Gastroesophageal sphincter (tissue), 4 donors: ENCODE measurements around the gene C7. TPM values are rescaled to one million over a fixed set of nuclear protein-coding genes. Genes with fewer than 3 reads are reported as not detected.

Experiments
- ATAC-seq: fragments of 150-250 bp; one replicate; pipeline ENCODE4 v1.9.1; 2016; ENCODE audit warnings: mild to moderate bottlenecking, moderate library complexity
- H3K27ac ChIP-seq, 4 donors: fragments of 200-600 bp; sonication (generic) in 3 of 4; 1 replicate in 3 of 4; 2 replicates in 1 of 4; pipeline ENCODE4 v1.5.1; 2016 to 2019
- H3K27me3 ChIP-seq: fragments of 200-600 bp; sonication (generic); one replicate; pipeline ENCODE4 v1.5.1; 2019
- H3K36me3 ChIP-seq, 2 donors: fragments of 200-600 bp; sonication (generic); one replicate each; pipeline ENCODE4 v1.5.1; 2019; ENCODE audit warnings: control low read depth in 1 of 2
- H3K4me1 ChIP-seq, 3 donors: fragments of 200-600 bp; sonication (generic); 1 replicate in 2 of 3; 2 replicates in 1 of 3; pipeline ENCODE4 v1.5.1; 2016 to 2019; ENCODE audit warnings: control low read depth in 2 of 3
- H3K4me3 ChIP-seq, 2 donors: fragments of 200-600 bp; sonication (generic); one replicate each; pipeline ENCODE4 v1.5.1; 2019; ENCODE audit warnings: mild to moderate bottlenecking in 1 of 2, moderate library complexity in 1 of 2
- H3K9me3 ChIP-seq, 3 donors: fragments of 200-600 bp; sonication (generic); one replicate each; pipeline ENCODE4 v1.5.1; 2017 to 2019; ENCODE audit warnings: control low read depth in 2 of 3
- EP300 ChIP-seq: sonication (generic); formaldehyde crosslinking; IDR thresholded peaks from one replicate; pipeline ENCODE4 v1.6.1; 2017; ENCODE audit warnings: antibody characterized with exemption, mild to moderate bottlenecking
- POLR2A ChIP-seq, 2 donors: fragments of 450-650 bp; IDR thresholded peaks; one replicate each; pipeline ENCODE4 v1.6.1; 2017; ENCODE audit warnings: antibody characterized with exemption in 2 of 2, mild to moderate bottlenecking in 2 of 2, moderate library complexity in 1 of 2
- POLR2AphosphoS5 ChIP-seq: sonication (generic); formaldehyde crosslinking; IDR thresholded peaks from one replicate; pipeline ENCODE4 v1.6.1; 2017; ENCODE audit warnings: antibody characterized with exemption
- WGBS, 2 donors: methylation state at CpG; one replicate each; pipeline ENCODE4 v1.1.5; 2018; ENCODE audit warnings: low coverage in 1 of 2; 5-methylcytosine and 5-hydroxymethylcytosine counted together
- total RNA-seq, 4 donors: library from RNA; depleted of rRNA; stranded (reverse); fragments of >200 nt; gene quantifications; one replicate each; pipeline ENCODE4 v1.1.0, GENCODE V29; 2016
- TF ChIP-seq, protein P1 (sequence below), 4 experiments: fragments of 200-600 bp in 2 of 4; fragments of 450-650 bp in 2 of 4; sonication (generic) in 1 of 4; IDR thresholded peaks; one replicate each; pipeline ENCODE4 v1.5.1; 2017 to 2019; ENCODE audit warnings: antibody characterized with exemption in 4 of 4, mild to moderate bottlenecking in 2 of 4, moderate library complexity in 2 of 4

C7 gene
- total RNA-seq, 4 donors from 2014 or later = 396 to 929 (median 694) TPM

DNA sequence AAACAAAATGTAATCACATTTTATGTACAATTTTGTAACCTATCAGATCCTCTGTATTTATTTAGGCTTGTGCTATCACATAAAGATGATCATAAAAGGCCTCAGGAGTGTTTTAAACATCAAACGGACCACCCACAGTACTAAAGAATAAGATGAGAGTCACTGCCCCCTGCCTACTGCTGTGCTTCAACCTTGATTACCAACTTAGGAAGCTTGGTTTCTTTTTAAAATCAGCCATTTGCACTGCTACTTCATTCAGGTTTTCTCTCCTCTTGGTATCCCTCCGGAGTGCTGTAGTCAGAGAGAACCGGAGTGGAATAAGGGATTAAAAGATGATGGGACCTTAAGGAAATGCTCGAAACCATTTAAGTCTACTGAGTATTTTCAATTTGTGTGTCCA, 6.9 kb downstream of the C7 start:
- ATAC-seq = no peak
- TF ChIP-seq EP300 = no peak
- TF ChIP-seq, protein P1, sequence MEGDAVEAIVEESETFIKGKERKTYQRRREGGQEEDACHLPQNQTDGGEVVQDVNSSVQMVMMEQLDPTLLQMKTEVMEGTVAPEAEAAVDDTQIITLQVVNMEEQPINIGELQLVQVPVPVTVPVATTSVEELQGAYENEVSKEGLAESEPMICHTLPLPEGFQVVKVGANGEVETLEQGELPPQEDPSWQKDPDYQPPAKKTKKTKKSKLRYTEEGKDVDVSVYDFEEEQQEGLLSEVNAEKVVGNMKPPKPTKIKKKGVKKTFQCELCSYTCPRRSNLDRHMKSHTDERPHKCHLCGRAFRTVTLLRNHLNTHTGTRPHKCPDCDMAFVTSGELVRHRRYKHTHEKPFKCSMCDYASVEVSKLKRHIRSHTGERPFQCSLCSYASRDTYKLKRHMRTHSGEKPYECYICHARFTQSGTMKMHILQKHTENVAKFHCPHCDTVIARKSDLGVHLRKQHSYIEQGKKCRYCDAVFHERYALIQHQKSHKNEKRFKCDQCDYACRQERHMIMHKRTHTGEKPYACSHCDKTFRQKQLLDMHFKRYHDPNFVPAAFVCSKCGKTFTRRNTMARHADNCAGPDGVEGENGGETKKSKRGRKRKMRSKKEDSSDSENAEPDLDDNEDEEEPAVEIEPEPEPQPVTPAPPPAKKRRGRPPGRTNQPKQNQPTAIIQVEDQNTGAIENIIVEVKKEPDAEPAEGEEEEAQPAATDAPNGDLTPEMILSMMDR (IDR thresholded peaks at IDR 0.05) = no peak
- TF ChIP-seq POLR2AphosphoS5 = no peak
- Histone ChIP-seq H3K27ac (no peak overlapping the region), H3K27me3 (no peaks in the 10 kb centered on the region), H3K36me3 (no peaks in the 10 kb centered on the region), H3K9me3 (peaks cover 0 to 9% (median 0%) of the 10 kb centered on the region in 3 donors), H3K4me1 (no peaks in the 10 kb centered on the region), H3K4me3 (no peak overlapping the region)
- WGBS, 2 donors = 49 to 54% methylated on average over 3 to 4 of the region's 4 CpGs

DNA sequence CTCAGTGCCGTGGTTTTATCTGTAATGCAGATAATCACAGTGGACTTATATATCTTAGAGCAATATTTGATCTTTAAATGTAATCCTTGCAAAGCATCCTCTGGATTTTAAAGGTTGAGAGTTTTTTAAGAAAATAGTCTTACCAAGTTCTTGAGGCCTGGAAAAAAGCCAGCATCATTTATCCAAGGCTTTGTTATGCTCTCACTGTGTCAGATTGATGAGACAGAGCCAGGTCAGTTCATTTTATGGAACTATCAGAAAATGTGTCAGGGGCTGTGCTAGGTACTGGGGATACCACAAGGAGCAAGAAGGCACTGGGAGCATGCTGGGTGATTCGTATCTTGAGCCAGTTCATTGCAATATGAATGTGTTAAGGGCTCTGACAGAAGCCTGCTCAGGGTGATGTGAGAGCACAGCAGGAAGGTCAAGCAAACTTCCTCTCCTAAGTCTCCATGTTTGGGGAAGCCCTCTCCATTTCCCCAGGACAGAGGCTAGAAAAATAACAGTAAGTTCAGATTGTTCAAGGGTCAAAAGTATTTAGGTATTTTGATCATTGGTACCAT, 19.7 kb downstream of the C7 start:
- Histone ChIP-seq H3K9me3 (peaks cover 0 to 37% (median 0%) of the 10 kb centered on the region in 3 donors), H3K36me3 (peaks cover 0 to 5% of the 10 kb centered on the region in 2 donors), H3K4me3 (no peak overlapping the region), H3K27ac (no peak overlapping the region), H3K27me3 (no peaks in the 10 kb centered on the region), H3K4me1 (no peaks in the 10 kb centered on the region)
- 29 to 63% methylated on average over 1 to 2 of the region's 2 CpGs for WGBS, 2 donors
- ATAC-seq = no peak
- TF ChIP-seq POLR2A (IDR thresholded peaks at IDR 0.05) = no peak
- TF ChIP-seq, protein P1 (IDR thresholded peaks at IDR 0.05) = no peak
- TF ChIP-seq EP300 = no peak
- no peak for TF ChIP-seq POLR2AphosphoS5

DNA sequence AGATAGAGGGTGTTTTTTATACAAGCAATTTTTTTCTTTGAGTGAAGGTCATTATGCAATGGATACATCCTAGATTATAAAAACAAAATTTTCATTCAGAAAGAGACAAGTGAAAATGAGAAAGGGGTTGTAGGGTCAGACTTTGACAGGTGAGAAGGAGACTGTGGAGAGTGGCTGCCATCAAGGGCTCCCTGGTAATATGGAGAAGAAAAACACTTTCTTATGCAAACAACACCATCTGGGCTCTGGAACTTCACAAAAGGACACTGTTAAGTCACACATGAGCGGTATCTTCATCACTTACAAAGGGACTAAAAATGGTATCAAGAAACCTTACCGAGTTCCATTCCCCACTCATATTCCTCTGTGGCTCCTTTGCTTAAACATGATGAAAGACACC, 23.5 kb downstream of the C7 start:
- no peak for ATAC-seq
- Histone ChIP-seq H3K4me1 (no peaks in the 10 kb centered on the region), H3K4me3 (no peak overlapping the region), H3K9me3 (no peaks in the 10 kb centered on the region), H3K27ac (no peak overlapping the region), H3K27me3 (no peaks in the 10 kb centered on the region), H3K36me3 (no peaks in the 10 kb centered on the region)
- TF ChIP-seq POLR2A (IDR thresholded peaks at IDR 0.05) (no peak), EP300 (no peak), POLR2AphosphoS5 (no peak)
- TF ChIP-seq, protein P1 (IDR thresholded peaks at IDR 0.05) = no peak
- 48 to 54% methylated on average over 2 of the region's 2 CpGs for WGBS, 2 donors

DNA sequence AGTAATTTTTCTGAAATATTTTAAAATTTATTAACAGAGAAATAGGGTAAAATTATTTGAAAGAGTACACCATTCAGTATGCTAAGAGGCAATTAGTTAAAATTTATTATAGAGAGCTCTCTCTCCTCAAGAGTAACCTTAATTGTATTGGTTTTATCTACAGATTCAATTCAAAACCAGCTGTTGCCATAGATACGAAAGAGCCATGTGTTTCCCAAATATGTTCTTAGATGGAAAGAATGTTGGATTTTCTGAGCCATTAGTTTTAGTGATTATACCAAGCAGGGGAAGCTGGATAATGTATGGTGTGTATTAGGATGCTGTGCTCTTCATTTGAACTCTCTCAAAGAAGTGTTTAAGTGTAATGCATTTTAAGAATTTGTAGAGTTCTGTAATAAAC, 27.8 kb downstream of the C7 start:
- H3K27ac ChIP-seq = no peak overlapping the region
- H3K4me1 ChIP-seq = no peaks in the 10 kb centered on the region
- H3K36me3 ChIP-seq = no peaks in the 10 kb centered on the region
- H3K27me3 ChIP-seq = no peaks in the 10 kb centered on the region
- ATAC-seq = no peak
- H3K4me3 ChIP-seq = no peak overlapping the region
- no peaks in the 10 kb centered on the region for H3K9me3 ChIP-seq
- no peak for TF ChIP-seq POLR2A (IDR thresholded peaks at IDR 0.05)
- WGBS, 2 donors = 62 to 63% methylated on average over 1 of the region's 1 CpG

DNA sequence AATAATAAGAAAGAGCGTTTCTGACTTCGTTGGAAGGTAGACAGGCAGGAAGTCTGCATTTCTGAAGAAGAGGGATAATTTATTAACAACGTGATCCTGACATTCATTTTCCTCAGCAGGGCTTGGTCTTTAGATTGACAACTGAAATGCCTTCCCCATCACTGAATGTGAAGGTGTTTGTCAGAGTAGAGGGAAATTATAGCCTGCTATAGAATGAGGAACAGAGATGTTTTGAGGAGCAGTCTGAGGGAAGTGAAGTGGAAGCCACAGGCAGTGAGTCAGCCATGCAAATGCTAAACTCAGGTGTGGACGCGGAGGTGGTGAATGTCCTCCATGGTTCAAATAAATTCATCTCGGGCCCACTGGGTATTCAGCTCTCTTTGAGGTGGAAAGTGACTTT, 30.5 kb downstream of the C7 start:
- no peak overlapping the region for H3K27ac ChIP-seq
- TF ChIP-seq EP300 (no peak), POLR2AphosphoS5 (no peak), POLR2A (IDR thresholded peaks at IDR 0.05) (no peak)
- TF ChIP-seq, protein P1 (IDR thresholded peaks at IDR 0.05) = no peak
- no peaks in the 10 kb centered on the region for H3K36me3 ChIP-seq
- 80 to 81% methylated on average over 6 of the region's 6 CpGs for whole genome bisulfite sequencing, 2 donors
- ATAC-seq = no peak
- no peak overlapping the region for H3K4me3 ChIP-seq
- no peaks in the 10 kb centered on the region for H3K27me3 ChIP-seq
- H3K9me3 ChIP-seq = no peaks in the 10 kb centered on the region
- H3K4me1 ChIP-seq = no peaks in the 10 kb centered on the region
